GM18499 (cell line): ENCODE results near the gene PLEKHF1.
A peak's percentile ranks its signal among the peaks of the same experiment; 100 is the strongest.
"Not testable (repeated sequence)": the region's sequence is repeated elsewhere in the genome, so short reads cannot be mapped to it uniquely, and the experiment has no call there.

Source experiments
- ATAC-seq: cut with Tn5 transposase; IDR thresholded peaks from one replicate; pipeline ENCODE4 v1.9.1; 2021; ENCODE audit warnings: moderate number of reproducible peaks; ENCODE audit not compliant: insufficient read depth, unreplicated experiment

PLEKHF1 gene, protein sequence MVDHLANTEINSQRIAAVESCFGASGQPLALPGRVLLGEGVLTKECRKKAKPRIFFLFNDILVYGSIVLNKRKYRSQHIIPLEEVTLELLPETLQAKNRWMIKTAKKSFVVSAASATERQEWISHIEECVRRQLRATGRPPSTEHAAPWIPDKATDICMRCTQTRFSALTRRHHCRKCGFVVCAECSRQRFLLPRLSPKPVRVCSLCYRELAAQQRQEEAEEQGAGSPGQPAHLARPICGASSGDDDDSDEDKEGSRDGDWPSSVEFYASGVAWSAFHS

DNA sequence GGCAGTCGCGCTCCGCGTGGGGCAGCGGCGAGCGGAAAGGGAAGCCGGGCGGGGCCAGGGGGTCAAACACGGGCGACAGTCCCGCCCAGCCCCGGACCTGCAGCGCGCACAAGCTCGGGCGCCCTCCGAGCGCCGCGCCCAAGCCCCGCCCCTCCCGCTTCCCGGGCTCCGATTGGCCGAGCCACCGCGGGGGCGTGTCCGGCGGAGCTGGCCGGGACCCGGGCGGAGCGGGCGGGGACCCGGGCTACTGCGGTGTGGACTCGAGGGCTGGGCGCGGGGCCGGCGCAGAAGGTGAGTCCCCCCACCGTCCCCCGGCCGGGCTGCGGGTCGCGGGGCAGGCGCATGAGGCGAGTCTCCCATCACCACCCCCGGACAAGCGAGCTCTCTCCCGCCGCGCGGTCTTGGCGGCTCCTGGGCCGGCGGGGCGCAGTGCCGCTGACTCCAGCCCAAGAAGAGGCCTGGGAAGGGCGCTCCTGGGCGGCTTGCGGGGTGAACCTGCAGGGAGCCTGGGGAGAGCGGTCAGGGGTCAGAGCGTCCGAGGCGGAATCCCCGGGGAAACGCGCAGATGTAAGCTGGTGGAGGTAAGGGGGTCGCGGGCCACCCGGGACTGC is at the start of gene PLEKHF1:
PLEKHF1 (plus strand) TSS at position 247 of the 611 bp plus-strand sequence. CDS start 8,379 bp downstream, outside the sequence.
- ATAC-seq: peak; percentile 46

DNA sequence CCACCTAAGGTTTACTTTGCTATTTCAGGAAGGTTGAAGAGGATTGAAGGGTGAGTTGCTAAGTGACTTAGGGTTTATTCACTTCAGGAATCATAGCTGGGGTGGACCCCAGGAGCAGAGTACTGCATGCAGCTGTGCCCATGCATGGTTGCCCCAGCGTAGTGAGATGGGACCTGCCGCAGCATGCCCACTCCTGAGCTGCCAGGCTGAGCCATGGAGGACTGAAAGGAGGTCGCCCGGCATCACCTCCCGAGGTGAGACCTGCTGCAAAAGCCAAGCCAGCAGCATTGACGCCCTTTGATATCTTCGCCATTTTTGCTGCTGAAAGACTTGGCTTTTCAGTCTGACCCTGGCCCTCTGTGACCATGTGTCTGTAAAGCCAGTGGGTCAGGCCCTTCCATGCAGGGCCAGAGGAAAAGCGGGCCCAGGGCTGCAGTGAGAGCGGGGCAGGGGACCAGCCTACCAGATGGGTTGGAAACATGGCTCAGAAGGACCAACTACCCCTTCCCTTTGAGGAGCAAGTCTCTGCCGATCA is 49.3 kb upstream of the PLEKHF1 start:
- no peak for ATAC-seq

DNA sequence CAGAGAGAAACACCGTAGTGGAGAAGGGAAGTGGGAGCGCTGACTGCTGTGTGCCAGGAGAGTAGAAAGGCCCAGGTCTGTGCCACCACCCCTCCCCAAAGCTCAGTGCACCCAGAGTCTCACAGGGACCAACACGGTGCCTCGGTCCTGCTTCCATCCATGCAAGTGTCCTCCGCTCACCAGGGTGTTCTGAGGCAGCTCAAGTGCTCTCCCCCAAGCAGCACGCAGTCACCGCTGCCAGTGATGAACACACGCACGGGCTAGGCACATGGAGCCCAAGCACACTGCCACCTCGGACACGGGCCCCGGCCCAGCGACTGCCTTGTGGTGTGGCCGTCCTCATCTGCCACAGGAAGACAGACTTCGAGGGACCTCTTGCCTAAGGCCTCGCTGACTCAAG is 48.7 kb upstream of the PLEKHF1 start:
- ATAC-seq: no peak

DNA sequence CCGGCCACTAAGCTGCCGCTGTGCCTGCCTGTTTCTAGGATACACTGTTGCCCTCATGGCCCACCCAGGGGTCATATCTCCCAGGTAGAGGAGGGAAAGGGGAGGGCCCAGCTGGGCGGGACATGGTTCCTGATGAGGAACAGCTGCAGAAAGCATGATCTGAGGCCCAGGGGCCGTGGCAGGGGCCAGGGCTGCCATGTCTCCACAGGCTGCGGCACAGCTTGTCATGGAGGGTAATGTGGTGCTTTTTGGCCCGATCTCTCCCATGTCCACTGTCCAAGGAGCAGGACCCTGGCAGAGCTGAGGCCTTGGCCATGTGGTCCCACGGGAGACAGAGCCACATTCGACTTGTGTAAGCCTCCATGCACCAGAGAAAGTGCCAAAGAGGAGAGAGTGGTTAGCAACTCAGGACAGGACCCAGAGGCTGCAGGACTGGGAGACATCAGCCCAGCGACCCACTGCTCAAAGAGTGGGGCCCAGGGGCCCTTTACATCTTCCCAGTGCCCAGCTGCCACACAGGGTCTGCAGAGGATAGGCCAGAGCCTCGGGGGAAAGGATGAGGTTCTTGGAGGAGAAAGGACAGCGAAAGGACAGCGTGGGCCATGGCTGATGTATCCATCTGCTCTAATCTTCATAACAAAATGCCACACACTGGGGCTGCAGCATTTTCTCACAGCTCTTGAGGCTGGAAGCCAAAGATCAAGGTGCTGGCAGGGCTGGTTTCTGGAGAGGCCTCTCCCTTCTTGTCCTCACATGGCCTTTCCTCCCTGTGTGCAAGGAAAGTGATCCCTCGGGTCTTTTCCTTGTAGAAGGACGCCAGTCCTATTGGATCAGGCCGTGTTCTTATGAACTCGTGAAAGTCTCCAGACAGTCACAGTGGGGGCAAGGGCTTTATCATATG is 47.6 kb upstream of the PLEKHF1 start:
- ATAC-seq: no peak

DNA sequence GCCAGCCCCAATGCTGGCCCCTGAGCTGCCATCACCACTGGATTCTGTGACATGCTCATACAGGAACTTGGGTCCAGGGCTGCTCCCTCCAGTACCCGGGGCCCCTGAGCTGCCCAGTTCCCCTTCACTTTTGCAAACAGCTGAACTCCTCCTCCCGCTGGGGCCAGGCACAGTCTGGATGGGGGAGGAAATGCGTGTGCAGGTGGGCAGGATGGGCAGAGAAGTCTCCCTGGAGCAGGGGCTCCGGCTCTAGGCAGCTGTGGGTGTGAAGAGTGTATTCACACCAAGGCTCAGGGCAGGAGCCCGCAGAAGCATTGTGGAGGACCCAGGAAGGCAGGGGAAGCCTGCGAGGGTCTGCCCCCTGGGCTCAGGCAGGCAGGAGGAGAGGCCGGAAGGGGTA is 46.8 kb upstream of the PLEKHF1 start:
- no peak for ATAC-seq

DNA sequence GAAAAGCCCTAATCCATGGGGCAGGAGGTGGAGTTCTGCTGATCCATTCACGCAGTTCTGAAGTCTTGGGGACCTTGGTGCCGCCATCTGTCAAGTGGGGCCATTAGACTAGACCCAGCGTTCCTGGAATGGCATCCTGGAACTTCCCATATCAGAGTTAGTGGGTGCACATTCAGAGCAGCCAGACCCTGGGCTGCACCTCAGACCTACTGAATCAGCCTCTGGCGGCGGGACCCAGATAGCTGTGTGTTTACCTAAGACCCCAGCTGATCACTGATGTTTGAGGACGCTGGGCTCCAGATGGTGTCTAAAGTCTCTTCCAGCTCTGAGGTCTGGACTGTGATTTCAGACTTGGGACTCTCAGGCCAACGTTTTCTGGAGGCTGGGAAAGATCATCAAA is 46.4 kb upstream of the PLEKHF1 start:
- ATAC-seq: no peak

DNA sequence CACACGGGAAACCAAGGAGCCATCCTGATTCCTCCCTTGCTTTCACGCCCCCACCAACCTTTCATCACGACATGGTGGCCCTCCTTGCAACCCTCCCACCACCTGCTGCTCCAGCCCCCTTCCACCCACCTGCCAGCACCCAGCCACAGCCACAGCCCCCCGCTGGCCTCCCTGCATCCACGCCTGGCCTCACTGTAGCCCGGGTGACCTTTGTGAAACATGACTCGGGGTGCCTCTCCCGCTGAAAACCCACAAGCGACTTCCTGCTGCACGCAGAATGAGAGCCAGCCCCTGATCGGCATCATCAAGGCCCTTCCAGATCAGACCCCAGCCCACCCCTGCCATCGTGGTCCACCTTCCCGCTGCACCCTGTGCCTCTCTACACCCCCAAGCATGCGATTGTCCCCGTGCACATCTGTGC is 44.3 kb upstream of the PLEKHF1 start:
- ATAC-seq: no peak

DNA sequence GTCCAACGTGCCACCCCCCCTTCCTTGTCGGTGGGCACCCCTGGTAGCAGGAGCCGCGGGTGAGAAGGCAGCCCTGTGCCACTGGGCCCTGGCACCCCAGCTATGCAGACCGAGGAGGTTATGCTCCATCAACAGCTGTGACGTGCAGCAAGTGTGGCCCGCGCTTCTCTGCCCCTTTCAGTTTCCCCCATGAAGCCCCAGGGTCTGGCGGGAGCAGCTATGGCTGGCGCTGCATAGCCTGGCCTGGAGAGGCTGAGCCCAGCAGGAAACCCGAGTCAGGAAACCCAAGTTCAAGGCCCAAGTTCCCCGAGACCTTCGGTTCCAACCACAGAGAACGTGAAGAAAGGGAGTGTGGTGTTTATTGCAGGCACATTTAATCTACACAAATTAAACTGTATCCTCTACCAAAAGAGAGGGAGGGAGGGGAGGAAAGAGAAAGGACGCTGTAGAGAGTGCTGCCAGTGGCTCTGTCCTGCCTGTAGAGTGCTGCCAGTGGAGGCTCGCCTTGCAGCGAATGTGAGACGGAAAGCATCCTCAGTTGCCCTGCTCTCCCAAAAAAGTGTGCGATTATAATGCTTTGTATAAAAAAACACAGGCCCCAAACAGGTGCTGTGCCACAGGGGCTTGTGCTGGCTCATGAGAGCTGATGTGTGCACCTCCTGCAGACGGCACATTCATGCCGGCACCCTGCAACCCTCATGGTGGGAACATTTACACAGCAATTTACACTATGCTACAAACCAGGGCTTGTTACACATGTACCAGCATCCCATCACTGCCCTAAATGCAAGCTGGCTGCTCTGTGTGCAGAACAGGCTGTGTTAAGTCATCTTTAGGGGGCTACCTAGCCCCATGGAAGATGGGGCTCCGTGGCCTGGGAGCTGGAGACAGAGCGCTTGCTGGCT is 42.8 kb upstream of the PLEKHF1 start:
- no peak for ATAC-seq

DNA sequence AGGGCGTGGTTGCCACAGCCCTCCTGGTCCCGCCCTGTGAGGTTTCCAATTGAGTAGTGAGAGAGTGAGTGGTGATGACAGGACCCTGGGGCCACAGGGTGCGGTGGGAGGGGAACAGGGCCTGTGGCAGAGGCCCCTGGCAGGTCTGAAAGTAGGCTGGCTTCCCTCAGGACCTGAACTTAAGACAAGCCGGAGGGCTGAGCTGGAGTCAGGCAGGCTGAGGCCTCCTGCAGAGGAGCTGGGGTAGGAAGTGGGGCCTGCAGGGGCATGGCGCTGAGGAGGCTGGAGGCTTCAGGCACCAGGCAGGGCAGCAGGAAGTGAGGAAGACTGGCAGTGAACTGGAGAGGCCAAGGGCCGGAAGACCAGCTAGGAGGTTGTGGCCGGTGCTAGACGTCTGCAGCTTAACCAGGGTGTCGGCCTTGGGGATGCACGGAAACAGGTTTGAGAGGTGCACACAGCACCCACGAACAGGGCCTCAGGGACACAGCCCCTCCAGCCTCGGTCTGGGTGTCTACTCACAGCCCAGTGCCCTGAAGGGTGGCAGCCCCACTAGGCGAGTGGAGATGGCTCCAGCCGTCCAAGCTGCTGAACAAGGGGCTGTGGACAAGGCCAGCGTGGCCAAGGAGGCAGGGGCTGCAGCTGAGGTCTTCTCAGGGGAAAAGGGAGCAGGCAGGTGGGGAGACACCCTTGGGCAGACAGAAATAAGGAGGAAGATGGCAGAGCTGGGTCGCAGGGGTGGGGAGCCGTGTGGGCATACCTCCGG is 41.4 kb upstream of the PLEKHF1 start:
- ATAC-seq: no peak

DNA sequence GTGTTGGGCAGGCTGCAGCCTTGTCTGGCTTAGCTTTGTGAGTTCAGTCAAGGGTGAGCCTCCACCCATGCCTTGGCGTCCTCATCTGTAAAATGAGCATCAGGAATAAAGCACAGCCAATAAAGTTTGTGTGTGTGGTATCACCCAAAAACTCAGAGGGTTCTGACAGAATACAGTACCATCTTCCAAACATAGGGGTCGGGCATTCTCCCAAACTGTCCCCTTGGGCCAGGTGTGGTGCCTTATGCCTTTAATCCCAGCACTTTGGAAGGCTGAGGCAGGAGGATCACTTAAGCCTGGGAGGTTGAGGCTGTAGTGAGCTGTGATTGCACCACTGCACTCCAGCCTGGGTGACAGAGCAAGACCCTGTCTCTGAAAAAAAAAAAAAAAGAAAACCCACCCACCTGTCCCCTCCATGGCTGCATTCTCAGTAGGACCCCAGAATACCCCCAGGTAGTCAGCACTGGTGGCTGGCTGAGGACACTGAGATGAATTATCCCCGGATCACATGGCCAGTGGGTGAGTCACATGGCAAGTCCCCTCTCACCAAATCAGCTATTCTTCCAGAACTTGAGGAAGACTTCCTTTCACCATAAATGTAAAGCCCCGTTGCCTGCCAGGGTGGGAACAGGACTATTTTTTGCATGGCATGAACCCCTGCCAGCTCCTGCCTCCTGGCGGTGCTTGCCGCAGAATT is 40.6 kb upstream of the PLEKHF1 start:
- ATAC-seq: no peak

DNA sequence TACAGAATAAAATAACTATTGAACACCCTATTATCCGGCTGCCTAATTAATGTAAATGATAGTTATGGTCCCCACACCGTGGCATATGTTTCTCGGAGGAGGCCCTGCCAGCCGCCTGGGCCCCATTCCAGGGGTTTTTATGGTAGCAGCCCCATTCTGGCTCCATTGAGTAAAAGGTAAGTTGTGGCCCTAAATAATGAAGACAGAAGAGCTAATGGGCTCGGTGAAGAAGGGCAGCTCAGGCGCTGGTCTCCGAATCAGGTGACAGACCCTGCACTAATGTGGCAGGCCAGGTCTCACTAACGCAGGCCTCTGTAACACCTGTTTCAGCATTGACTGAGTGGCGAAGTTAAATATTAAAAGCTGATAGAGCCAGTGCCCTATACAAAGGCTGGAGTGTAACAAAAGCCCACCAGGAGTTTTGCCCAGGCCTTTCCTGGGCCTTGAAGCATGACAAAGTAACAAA is 40.0 kb upstream of the PLEKHF1 start:
- ATAC-seq: no peak

DNA sequence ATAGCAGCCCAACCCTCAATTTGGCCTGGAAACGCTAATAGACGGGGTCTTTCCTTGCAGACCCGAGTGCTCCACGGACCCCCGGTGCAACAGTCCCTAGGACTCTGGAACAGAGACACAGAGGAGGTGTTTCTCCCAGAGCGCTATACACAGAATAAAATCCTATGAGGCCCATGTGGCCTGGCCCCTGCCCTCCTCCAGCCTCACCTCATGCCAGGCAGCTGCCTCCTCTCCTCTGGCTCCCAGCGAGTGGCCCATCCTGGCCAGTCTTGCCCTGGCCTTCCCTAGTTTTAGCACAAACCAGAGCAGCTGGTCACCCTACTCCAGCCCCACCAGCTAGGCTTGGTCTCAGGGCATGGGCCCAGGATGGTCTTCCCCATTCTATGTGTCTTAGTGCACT is 38.9 kb upstream of the PLEKHF1 start:
- no peak for ATAC-seq

DNA sequence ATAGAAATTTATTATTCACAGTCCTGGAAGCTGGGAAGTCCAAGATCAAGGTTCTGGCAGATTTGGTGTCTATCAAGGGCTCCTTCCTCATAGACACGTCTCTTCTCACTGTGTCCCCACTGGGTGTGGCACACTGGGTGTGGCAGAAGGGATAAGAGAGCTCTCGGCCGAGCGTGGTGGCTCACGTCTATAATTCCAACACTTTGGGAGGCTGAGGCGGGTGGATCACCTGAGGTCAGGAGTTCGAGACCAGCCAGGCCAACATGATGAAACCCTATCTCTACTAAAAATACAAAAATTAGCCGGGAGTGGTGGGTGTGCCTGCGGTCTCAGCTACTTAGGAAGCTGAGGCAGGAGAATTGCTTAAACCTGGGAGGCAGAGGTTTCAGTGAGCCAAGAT is 38.4 kb upstream of the PLEKHF1 start:
- not testable (repeated sequence) for ATAC-seq

DNA sequence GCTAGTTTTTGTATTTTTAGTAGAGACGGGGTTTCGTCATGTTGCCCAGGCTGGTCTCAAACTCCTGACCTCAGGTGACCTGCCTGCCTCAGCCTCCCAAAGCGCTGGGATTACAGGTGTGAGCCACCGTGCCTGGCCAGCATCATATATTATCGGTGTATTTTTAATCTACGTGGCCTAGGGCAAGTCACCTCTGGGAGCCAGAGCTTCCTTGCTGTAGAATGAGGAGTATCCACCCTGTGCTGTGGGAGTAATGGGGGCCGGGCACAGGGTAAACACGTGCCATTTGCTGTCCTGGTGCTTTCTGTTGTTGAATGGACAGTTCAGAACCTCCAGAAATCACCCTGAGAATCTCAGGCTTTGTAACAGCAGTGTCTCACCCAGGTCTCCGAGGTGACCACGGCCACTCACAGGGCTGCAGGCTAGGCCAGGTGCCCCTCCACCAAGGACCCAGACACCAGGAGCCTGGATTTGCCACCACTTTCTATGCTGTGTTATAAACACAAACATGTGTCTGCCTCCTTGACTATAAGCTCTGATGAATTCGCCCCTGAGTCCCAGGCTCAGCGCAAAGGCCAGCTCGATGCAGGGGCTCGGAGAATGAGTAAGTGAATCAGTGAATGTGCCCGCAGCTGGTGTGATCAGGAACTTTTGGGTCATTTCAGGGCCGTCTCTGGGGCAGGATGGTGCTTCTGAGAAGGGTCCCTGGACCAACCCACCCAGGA is 36.4 kb upstream of the PLEKHF1 start:
- no peak for ATAC-seq

DNA sequence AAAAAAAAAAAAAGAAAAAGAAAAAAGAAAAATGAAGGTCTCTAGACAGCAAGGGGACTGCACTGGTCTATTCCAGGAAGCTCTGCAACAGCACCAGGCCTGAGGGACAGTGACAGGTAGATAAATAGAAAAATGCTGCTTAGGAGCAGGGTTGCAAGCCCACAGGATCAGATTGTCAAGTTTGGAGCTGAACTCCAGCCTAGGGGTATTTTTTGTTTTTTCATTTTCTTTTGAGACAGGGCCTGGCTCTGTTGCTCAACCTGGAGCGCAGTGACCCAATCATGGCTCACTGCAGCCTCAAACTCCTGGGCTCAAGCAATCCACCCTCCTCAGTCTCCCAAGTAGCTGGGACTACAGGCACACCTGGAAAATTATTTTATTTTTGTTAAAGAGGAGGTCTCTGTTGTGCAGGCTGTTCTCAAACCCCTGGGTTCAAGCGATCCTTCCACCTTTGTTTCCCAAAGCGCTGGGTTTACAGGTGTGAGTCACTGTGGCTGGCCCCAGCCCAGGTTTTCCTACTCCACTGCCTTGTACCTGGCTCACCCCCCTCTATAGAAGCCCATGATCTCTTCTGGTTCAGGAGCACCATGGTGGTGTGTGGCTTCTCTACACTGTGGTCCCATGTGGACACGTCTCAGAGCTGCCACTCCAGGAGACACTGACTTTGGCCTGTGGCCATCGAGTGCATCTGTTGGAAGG is 35.3 kb upstream of the PLEKHF1 start:
- ATAC-seq: no peak

DNA sequence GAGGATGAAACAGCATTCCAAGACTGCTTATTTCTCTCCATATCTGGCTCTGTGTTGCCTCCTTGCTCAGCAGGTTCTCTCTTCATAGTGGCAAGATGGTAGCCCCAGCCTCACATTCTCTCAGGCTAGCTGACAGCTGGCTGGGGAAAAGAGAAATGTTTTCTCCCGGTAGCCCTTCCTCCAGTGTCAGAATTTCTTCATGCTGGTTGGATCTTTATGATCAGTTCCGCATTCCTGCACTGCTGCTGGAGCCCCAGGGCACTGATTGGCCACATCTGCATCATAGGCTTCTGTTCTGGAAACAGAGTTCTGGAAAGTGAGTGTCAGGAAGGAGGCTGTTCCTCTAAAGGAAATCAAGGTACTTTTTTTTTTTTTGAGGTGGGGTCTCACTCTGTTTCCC is 34.6 kb upstream of the PLEKHF1 start:
- no peak for ATAC-seq

DNA sequence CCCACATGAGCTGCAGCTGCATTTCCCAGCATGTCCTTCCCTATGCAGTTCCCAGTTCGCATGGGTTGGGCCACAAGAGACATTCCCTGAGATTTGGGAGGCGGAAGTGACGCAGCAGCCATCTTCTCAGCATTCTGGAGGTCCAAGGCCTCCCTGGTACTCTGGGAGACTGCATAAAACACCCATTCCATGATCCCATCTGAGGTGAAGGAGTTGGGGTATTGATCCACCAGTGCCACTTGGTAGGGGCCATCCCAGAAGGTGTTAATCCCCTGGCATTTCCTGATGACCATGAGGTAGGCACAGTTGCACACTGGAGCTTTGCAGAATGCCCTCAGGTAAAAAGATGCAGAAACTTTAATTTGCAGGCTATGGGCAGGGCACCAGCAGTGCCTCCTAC is 33.8 kb upstream of the PLEKHF1 start:
- ATAC-seq: no peak
